SU-DHL-6 (cell line): ENCODE results near the gene ENDOV.

Source experiments
- H2AFZ ChIP-seq: fragments of 200-600 bp; sonication (generic); 2 replicates; pipeline ENCODE4 v1.6.1; 2014; ENCODE audit warnings: low read depth, mild to moderate bottlenecking, moderate library complexity, mixed read lengths, antibody characterized with exemption, low read length; ENCODE audit not compliant: severe bottlenecking
- H3F3A ChIP-seq: fragments of 200-600 bp; shearing (Covaris generic); 2 replicates; pipeline ENCODE4 v1.6.0; 2016; ENCODE audit warnings: antibody characterized with exemption, mild to moderate bottlenecking; ENCODE audit not compliant: insufficient read depth
- H3K27ac ChIP-seq: fragments of 200-600 bp; sonication (generic); 2 replicates; pipeline ENCODE4 v1.5.1; 2016; ENCODE audit warnings: low read depth, mild to moderate bottlenecking, low read length, moderate library complexity, mixed read lengths
- H3K27me3 ChIP-seq: fragments of 200-600 bp; sonication (generic), shearing (Covaris generic); 2 replicates; pipeline ENCODE4 v1.6.0; 2014; ENCODE audit warnings: mild to moderate bottlenecking, low read length
- H3K36me3 ChIP-seq: fragments of 200-600 bp; sonication (generic); 2 replicates; pipeline ENCODE4 v1.6.1; 2014; ENCODE audit warnings: mild to moderate bottlenecking, low read length, mixed read lengths
- H3K4me2 ChIP-seq: fragments of 300-600, 200-600 bp; shearing (Covaris generic), sonication (generic); 2 replicates; pipeline ENCODE4 v1.6.0; 2014; ENCODE audit warnings: low read length, low read depth, mild to moderate bottlenecking; ENCODE audit not compliant: poor library complexity, severe bottlenecking
- H3K4me3 ChIP-seq: fragments of 200-600 bp; sonication (generic); 2 replicates; pipeline ENCODE4 v1.5.1; 2014; ENCODE audit warnings: antibody characterized with exemption, low read length, mild to moderate bottlenecking, mixed read lengths; ENCODE audit not compliant: insufficient read depth, poor library complexity, severe bottlenecking
- H3K79me2 ChIP-seq: fragments of 200-600 bp; sonication (generic); 2 replicates; pipeline ENCODE4 v1.6.1; 2014; ENCODE audit warnings: mild to moderate bottlenecking, low read length, moderate library complexity; ENCODE audit not compliant: insufficient read depth
- H3K9ac ChIP-seq: fragments of 200-600 bp; sonication (generic); 2 replicates; pipeline ENCODE4 v1.7.0; 2014; ENCODE audit warnings: mild to moderate bottlenecking, low read length
- H3K9me2 ChIP-seq: fragments of 200-600 bp; sonication (generic); replicated peaks from 2 replicates; pipeline ENCODE4 v1.6.1; 2014; ENCODE audit warnings: low read length; ENCODE audit not compliant: insufficient read depth
- H3K9me3 ChIP-seq: fragments of 200-600 bp; sonication (generic); 2 replicates; pipeline ENCODE4 v1.6.1; 2014; ENCODE audit warnings: low read length, mixed read lengths; ENCODE audit not compliant: insufficient read depth
- H4K20me1 ChIP-seq: fragments of 200-600 bp; sonication (generic); 2 replicates; pipeline ENCODE4 v1.6.1; 2014; ENCODE audit warnings: low read depth, mild to moderate bottlenecking, antibody characterized with exemption, low read length, moderate library complexity, mixed read lengths
- EZH2phosphoT487 ChIP-seq: fragments of 200-600 bp; sonication (generic), shearing (Covaris generic); conservative IDR thresholded peaks from 2 replicates; pipeline ENCODE4 v1.6.1; 2018; ENCODE audit warnings: mild to moderate bottlenecking, antibody characterized with exemption, low read length, moderate library complexity, mixed read lengths
- TF ChIP-seq, protein P1 (sequence below): fragments of 200-600 bp; sonication (generic); IDR thresholded peaks from one replicate; pipeline ENCODE4 v1.5.1; 2017; ENCODE audit warnings: antibody characterized with exemption, mild to moderate bottlenecking, low read length, moderate library complexity; ENCODE audit not compliant: insufficient read depth, poor library complexity, severe bottlenecking

Gene ENDOV

DNA sequence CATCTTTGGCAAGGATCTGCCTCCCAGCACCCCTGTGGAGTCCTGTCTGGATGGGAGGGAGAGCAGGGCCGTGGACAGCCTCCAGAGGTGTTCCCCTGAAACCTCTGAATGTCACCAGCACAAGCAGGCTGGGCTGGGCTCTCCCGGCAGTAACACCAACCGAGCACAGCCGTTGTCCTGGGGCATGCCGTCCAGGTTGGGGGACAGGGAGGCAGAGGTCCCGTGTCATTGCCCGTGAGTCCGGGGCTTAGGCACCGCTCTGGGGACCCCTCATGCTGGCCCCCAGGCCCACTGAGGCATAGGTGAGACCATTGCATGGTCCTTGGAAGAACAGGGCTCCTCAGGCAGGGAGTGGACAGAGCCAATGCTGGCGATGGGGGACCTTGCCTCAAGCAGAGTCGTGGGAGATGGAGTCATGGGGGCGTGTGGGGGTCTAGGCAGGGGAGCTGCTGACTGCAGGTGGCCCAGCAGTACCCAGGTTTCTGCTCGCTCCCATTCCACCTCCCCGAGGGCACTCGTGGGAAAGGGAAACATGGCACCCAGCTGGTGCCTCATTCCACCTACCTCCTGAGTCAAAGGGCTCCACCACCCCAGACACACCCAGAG lies 17.5 kb downstream of the ENDOV start:
- H3K4me2 ChIP-seq = no peak overlapping the region
- no peaks in the 10 kb centered on the region for H3K9me2 ChIP-seq
- H3K27ac ChIP-seq = no peak overlapping the region
- no peaks in the 10 kb centered on the region for H3K27me3 ChIP-seq
- H3K4me3 ChIP-seq = no peak overlapping the region
- H3K9ac ChIP-seq = no peak overlapping the region
- H3K79me2 ChIP-seq = no peaks in the 10 kb centered on the region
- H3K36me3 ChIP-seq = no peaks in the 10 kb centered on the region
- no peaks in the 10 kb centered on the region for H4K20me1 ChIP-seq
- no peak overlapping the region for H2AFZ ChIP-seq
- H3K9me3 ChIP-seq = no peaks in the 10 kb centered on the region
- no peaks in the 10 kb centered on the region for H3F3A ChIP-seq
- TF ChIP-seq, protein P1, sequence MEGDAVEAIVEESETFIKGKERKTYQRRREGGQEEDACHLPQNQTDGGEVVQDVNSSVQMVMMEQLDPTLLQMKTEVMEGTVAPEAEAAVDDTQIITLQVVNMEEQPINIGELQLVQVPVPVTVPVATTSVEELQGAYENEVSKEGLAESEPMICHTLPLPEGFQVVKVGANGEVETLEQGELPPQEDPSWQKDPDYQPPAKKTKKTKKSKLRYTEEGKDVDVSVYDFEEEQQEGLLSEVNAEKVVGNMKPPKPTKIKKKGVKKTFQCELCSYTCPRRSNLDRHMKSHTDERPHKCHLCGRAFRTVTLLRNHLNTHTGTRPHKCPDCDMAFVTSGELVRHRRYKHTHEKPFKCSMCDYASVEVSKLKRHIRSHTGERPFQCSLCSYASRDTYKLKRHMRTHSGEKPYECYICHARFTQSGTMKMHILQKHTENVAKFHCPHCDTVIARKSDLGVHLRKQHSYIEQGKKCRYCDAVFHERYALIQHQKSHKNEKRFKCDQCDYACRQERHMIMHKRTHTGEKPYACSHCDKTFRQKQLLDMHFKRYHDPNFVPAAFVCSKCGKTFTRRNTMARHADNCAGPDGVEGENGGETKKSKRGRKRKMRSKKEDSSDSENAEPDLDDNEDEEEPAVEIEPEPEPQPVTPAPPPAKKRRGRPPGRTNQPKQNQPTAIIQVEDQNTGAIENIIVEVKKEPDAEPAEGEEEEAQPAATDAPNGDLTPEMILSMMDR = no peak
- no peak for TF ChIP-seq EZH2phosphoT487

DNA sequence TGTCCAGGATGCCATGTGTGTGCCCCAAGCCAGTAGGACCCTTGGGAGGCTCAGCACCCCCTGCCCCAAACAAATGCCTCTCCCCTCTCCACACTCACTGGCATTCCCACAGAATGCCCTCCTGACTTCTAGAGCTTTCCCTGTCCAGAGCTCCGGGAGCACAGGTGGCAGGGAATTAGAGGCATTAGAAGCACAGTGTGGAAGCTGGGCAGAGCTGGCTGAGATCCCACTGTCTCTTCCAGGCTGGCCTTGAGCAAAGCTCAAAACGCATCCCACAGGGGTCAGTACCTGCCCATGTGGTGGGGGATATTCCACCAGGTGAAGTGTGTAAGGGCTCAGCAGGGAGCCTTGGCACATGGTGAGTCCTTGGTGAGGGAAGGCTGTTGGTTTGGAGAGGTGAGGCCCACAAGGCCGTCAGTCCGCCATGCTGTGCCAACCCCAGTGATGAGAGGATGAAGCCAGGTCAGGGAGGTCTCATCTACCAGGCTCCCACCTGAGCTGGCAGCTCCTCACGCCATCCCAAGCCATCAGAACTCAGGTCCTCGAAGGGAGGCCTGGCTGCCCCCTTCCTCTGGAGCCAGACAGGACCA lies 18.1 kb downstream of the ENDOV start:
- no peaks in the 10 kb centered on the region for H3K27me3 ChIP-seq
- no peak overlapping the region for H3K4me3 ChIP-seq
- H3K27ac ChIP-seq = no peak overlapping the region
- no peaks in the 10 kb centered on the region for H3K9me3 ChIP-seq
- H3K4me2 ChIP-seq = no peak overlapping the region
- no peak overlapping the region for H3K9ac ChIP-seq
- TF ChIP-seq, protein P1 = no peak
- TF ChIP-seq EZH2phosphoT487 = no peak
- no peak overlapping the region for H2AFZ ChIP-seq
- no peaks in the 10 kb centered on the region for H4K20me1 ChIP-seq
- no peaks in the 10 kb centered on the region for H3K36me3 ChIP-seq
- no peaks in the 10 kb centered on the region for H3K79me2 ChIP-seq
- H3K9me2 ChIP-seq = no peaks in the 10 kb centered on the region
- no peaks in the 10 kb centered on the region for H3F3A ChIP-seq

DNA sequence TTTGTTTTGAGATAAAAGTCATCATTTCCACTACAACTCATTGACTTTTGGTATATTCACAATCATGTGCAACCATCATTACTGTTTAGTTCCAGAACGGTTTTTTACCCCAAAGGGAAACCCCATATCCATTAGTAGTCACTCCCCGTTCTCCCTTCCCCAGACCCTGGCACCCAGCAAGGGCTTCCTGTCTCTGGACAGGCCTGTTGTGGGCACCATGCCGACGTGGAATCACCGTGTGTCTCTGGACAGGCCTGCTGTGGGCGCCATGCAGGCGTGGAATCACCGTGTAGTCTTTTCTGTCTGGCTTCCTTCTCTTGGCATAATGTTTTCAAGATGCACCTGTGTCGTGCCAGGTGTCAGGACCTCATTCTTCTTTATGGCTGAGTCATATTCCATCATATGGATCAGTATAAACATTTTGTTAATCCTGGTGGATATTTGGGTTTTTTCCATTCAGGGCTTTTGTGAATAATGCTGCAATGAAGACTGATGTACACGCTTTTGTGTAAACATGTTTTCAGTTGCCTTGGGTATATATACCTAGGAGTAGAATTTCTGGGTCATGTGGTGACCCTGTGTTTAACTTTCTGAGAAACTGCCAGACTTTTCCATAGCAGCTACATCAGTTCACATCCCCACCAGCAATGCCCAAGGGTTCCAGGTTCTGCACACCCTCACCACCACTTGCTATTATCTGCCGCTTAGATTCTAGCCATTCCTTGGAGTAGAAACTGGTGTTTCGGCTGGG lies 19.1 kb downstream of the ENDOV start:
- H3K27me3 ChIP-seq = no peaks in the 10 kb centered on the region
- no peak for TF ChIP-seq EZH2phosphoT487
- TF ChIP-seq, protein P1 = no peak

More for the DNA sequence above, 19.1 kb downstream of the ENDOV start:
- H3K4me3 ChIP-seq = no peak overlapping the region
- no peaks in the 10 kb centered on the region for H3K9me3 ChIP-seq
- no peaks in the 10 kb centered on the region for H3F3A ChIP-seq
- no peaks in the 10 kb centered on the region for H3K9me2 ChIP-seq
- H4K20me1 ChIP-seq = no peaks in the 10 kb centered on the region
- no peak overlapping the region for H3K4me2 ChIP-seq
- H3K27ac ChIP-seq = no peak overlapping the region
- H3K36me3 ChIP-seq = no peaks in the 10 kb centered on the region
- H3K79me2 ChIP-seq = no peaks in the 10 kb centered on the region
- no peak overlapping the region for H3K9ac ChIP-seq
- no peak overlapping the region for H2AFZ ChIP-seq
